Right lobe of liver (tissue), 6 donors: Measurements from ENCODE around the gene VEGFA. TPM values are rescaled to one million over a fixed set of nuclear protein-coding genes. Genes with fewer than 3 reads are reported as not detected.
A peak's percentile ranks its signal among the peaks of the same experiment; 100 is the strongest.

ENCODE experiments used
- ATAC-seq, 4 donors: fragments of 200-7000 bp; cut with Tn5 transposase; one replicate each; pipeline ENCODE4 v1.9.1; 2020; ENCODE audit warnings: mild to moderate bottlenecking in 4 of 4, moderate library complexity in 4 of 4
- DNase-seq, 3 donors: peaks; one replicate each; pipeline ENCODE4 v3.0.0-alpha.2; 2020
- H3K27ac ChIP-seq, 3 donors: fragments of 200-600 bp; one replicate each; pipeline ENCODE4 v1.8.0; 2022
- H3K27me3 ChIP-seq, 2 donors: fragments of 200-600 bp; one replicate each; pipeline ENCODE4 v1.8.0; 2022
- H3K36me3 ChIP-seq, 4 donors: fragments of 200-600 bp; sonication (generic) in 1 of 4; one replicate each; pipeline versions ENCODE4 v1.5.1 to v1.8.0; 2017 to 2022; ENCODE audit warnings: control low read depth in 1 of 4
- H3K4me1 ChIP-seq, 4 donors: fragments of 200-600 bp; sonication (generic) in 1 of 4; one replicate each; pipeline versions ENCODE4 v1.5.1 to v1.8.0; 2017 to 2022; ENCODE audit warnings: control low read depth in 1 of 4
- H3K4me3 ChIP-seq, 3 donors: fragments of 200-600 bp; one replicate each; pipeline ENCODE4 v1.8.0; 2022
- H3K9me3 ChIP-seq, 4 donors: fragments of 200-600 bp; sonication (generic) in 1 of 4; one replicate each; pipeline versions ENCODE4 v1.5.1 to v1.8.0; 2017 to 2022; ENCODE audit warnings: control low read depth in 1 of 4
- POLR2A ChIP-seq: fragments of 450-650 bp; IDR thresholded peaks from one replicate; pipeline ENCODE4 v1.6.1; 2017; ENCODE audit warnings: antibody characterized with exemption, mild to moderate bottlenecking
- WGBS: methylation state at CpG from one replicate; pipeline ENCODE4 v1.1.6; 2018; ENCODE audit warnings: low coverage, low lambda C conversion rate; ENCODE audit not compliant: insufficient coverage; ENCODE audit errors: missing lambda C conversion rate; 5-methylcytosine and 5-hydroxymethylcytosine counted together
- intact Hi-C, 2 donors: fragments of 100-400 bp; cut with DNase I; formaldehyde crosslinking; loops; one replicate each; pipeline versions ENCODE4 v1.11.2 to v1.14.1; 2022
- total RNA-seq, 6 experiments: library from RNA; depleted of rRNA in 2 of 6; stranded (reverse); fragments of >200 nt in 2 of 6; fragmentation: NEBNext Ultra II Directional in 3 of 6; extraction: Animal tissue kit (Norgen Biotek cat#: 25700) in 3 of 6; gene quantifications; one replicate each; pipeline versions ENCODE4 v1.1.0 to v1.2.4, GENCODE V29; 2016 to 2023
- TF ChIP-seq, protein P1 (sequence below), 4 donors: fragments of 200-600 bp in 3 of 4; fragments of 450-650 bp in 1 of 4; IDR thresholded peaks; one replicate each; pipeline versions ENCODE4 v1.5.1 to v1.8.0; 2016 to 2022; ENCODE audit warnings: antibody characterized with exemption in 4 of 4, mild to moderate bottlenecking in 2 of 4
- donor health status: DM: no; HTN: yes; CAD: no.
- donor health status: DM: no; HTN: no; CAD: no.
- donor health status: DM: no; HTN: no; CAD: no.
- donor health status: DM: no; HTN: yes; CAD: no.
- donor health status: DM: no; HTN: yes; CAD: no.

VEGFA gene
- total RNA-seq, 6 experiments from 2014 or later, result 91.3 to 571 (median 132) TPM

DNA sequence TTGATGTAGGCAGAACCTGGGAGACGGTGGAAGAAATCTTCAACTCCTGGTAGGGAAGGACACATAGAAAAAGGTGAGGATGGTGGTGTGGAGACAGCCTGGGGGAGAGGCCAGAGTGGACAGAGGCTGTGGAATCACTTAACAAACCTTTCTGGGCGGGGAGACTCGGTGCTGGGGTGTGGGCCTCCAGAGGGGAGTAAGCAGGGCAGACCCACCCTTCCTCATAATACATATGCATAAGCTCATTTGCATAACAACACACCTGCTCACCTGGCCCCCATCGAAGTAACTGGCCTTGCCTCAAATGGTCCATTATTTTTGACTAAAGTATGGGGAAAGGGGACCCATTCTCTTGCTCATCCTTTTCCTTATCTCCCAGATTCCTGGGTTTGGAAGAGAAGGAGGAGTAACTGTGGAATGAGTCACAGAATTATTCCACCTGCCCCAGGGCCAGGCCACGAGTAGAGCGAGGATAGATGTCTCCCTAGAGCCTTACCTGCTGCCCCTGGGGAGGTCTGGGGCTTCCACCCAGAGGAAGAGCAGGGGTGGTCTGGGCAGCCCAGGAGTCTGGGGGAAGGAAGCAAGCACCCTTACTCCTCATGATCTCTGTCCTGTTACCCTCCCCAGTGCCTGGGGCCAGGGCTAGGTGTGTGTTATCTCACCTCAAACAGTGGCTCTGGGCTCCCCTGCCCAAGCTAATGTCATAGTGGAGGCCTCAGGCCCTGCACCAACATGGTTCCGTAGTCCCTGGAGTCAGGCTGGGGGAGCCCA lies 10.7 kb upstream of the VEGFA start:
- no peaks in the 10 kb centered on the region for H3K9me3 ChIP-seq
- TF ChIP-seq POLR2A, result no peak
- TF ChIP-seq, protein P1, sequence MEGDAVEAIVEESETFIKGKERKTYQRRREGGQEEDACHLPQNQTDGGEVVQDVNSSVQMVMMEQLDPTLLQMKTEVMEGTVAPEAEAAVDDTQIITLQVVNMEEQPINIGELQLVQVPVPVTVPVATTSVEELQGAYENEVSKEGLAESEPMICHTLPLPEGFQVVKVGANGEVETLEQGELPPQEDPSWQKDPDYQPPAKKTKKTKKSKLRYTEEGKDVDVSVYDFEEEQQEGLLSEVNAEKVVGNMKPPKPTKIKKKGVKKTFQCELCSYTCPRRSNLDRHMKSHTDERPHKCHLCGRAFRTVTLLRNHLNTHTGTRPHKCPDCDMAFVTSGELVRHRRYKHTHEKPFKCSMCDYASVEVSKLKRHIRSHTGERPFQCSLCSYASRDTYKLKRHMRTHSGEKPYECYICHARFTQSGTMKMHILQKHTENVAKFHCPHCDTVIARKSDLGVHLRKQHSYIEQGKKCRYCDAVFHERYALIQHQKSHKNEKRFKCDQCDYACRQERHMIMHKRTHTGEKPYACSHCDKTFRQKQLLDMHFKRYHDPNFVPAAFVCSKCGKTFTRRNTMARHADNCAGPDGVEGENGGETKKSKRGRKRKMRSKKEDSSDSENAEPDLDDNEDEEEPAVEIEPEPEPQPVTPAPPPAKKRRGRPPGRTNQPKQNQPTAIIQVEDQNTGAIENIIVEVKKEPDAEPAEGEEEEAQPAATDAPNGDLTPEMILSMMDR (IDR thresholded peaks at IDR 0.05), result no peak
- H3K36me3 ChIP-seq, result no peaks in the 10 kb centered on the region
- H3K27ac ChIP-seq, result no peak overlapping the region
- no peaks in the 10 kb centered on the region for H3K27me3 ChIP-seq
- H3K4me3 ChIP-seq, result no peak overlapping the region
- intact Hi-C loops, result no loop called here
- 52% methylated on average over 5 of the region's 7 CpGs for WGBS
- peak in 1 of 4 donors; percentile 7 for ATAC-seq
- no peaks in the 10 kb centered on the region for H3K4me1 ChIP-seq
- DNase-seq, result no peak

DNA sequence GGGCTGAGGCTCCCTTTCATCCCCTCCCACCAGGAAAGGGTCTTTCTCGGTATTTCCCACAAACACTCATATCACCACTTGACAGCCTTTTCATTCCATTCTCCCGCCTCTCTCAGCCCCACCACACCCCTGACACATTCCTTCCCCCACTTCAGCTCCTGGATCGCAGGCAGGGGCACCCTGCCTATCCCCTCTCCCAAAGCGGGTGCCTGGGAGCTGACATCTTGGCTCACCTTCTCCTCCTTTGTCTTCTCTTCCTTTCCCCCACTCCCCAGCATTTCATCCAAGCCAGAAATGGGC lies 10.2 kb upstream of the VEGFA start:
- TF ChIP-seq POLR2A, result no peak
- TF ChIP-seq, protein P1 (IDR thresholded peaks at IDR 0.05), result no peak
- H3K4me3 ChIP-seq, result no peak overlapping the region
- intact Hi-C loops, result loop anchor here in 1 of 2 donors (10.0 kb wide), 1 partner anchor 45 kb away; no protein-coding TSS in a partner anchor
- no peaks in the 10 kb centered on the region for H3K36me3 ChIP-seq
- H3K4me1 ChIP-seq, result no peaks in the 10 kb centered on the region
- 100% methylated on average over 1 of the region's 4 CpGs for WGBS
- ATAC-seq (no peak), DNase-seq (no peak)
- H3K9me3 ChIP-seq, result no peaks in the 10 kb centered on the region
- no peaks in the 10 kb centered on the region for H3K27me3 ChIP-seq
- H3K27ac ChIP-seq, result no peak overlapping the region

DNA sequence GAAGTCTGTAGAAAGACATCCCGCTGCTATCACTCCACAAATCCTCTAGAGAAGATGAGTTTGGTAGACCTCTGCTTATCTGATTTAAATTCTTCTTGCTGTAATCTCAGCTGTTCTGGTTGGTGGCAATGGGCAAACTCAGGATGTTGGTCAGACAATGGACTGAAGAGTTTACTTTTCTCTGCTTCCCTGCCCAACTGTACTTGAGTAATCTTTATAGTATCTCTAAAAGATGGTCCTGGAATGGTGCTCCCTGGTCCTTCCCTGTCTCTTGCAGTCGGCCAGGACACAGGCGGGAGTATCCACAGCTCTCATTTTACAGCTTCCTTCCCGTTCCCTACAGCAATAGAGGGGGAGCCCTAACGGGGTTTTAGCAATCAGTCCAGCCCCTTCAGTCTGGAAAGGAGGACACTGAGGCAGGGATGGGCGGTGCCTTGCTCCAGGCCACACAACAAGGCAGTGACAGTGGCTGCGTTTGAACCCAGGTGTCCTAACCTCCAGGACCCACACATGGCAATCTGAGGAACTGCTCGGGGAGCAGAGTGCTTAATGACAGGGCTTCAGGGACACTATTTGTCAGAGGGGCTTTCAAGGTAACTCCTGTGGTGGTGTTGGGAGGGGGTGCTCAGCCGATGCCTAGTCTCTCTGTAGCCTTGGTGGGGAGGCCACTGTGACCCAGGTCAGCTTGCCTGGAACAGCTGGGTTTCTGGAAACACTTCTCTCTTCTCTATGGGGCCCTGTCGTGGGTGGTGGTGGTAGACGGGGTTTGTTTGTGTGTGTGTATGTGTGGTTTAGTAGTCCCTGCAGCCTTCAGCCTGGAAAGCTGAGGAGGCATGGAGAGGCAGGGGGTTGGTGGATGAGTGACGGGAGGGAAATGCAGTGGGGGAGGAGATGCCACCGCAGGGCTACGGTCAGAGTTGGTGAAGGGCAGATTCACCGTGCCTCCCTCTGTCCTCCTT lies 9.5 kb upstream of the VEGFA start:
- Histone ChIP-seq H3K36me3 (no peaks in the 10 kb centered on the region), H3K9me3 (no peaks in the 10 kb centered on the region), H3K27me3 (no peaks in the 10 kb centered on the region), H3K4me3 (no peak overlapping the region), H3K27ac (no peak overlapping the region), H3K4me1 (no peaks in the 10 kb centered on the region)
- WGBS, result 83% methylated on average over 7 of the region's 15 CpGs
- ATAC-seq, result no peak
- DNase-seq, result no peak
- intact Hi-C loops, result loop anchor here in 1 of 2 donors (10.0 kb wide), 1 partner anchor 46 kb away; no protein-coding TSS in a partner anchor
- TF ChIP-seq, protein P1 (IDR thresholded peaks at IDR 0.05), result no peak
- no peak for TF ChIP-seq POLR2A

DNA sequence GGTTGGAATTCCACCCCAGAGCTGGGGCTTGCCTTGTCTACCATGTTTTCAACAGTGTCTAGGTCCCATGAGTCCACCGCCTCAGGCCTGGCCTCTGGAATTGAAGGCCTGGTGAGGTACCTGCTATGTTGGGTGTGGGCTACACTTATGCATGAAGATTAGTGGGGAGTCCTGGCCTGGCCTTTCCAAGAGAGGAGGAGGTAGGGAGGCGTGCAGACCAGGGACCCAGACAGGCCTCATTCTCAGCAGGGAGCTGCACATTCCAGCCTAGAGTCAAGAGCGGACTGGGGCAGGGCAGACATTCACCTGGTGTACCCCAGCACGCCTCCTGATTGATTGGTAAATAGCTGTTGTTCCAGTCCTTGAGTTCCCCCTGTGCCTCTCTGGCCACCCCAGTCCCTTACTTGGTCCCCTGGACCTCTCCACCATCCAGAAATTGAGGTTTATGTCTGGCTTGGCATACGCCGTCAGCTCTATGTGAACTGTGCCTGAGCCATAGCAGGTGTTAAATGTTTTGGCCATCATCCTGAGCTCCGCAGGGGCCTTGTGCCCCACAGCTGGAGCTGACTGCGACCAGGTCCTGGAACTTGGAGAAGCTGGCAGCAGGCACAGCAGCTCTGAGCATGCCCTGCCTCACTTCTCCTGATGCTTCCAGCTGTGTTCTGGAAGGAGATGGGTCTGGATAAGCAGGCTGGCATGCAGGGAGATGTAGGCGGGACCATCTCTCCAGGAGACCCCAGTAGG lies 8.2 kb upstream of the VEGFA start:
- ATAC-seq (no peak), DNase-seq (no peak)
- WGBS, result 96% methylated on average over 5 of the region's 9 CpGs
- no peak overlapping the region for H3K4me3 ChIP-seq
- H3K36me3 ChIP-seq, result no peaks in the 10 kb centered on the region
- TF ChIP-seq, protein P1 (IDR thresholded peaks at IDR 0.05), result no peak
- no peak for TF ChIP-seq POLR2A
- H3K4me1 ChIP-seq, result peaks cover 0 to 4% (median 0%) of the 10 kb centered on the region in 4 donors
- no peaks in the 10 kb centered on the region for H3K9me3 ChIP-seq
- H3K27ac ChIP-seq, result no peak overlapping the region
- no peaks in the 10 kb centered on the region for H3K27me3 ChIP-seq
- intact Hi-C loops, result loop anchor here in 1 of 2 donors (10.0 kb wide), 1 partner anchor 47 kb away; no protein-coding TSS in a partner anchor
